GM23248 (cell line): ENCODE measurements around the gene DDOST.

Experiments
- EZH2 ChIP-seq: fragments of 200-600 bp; sonication (generic); IDR thresholded peaks from 2 replicates; pipeline ENCODE4 v1.6.1; 2018; ENCODE audit warnings: antibody characterized with exemption, mild to moderate bottlenecking; ENCODE audit not compliant: insufficient read depth, poor library complexity, severe bottlenecking
- EZH2phosphoT487 ChIP-seq: fragments of 200-600 bp; sonication (generic); IDR thresholded peaks from 2 replicates; pipeline ENCODE4 v1.6.1; 2018; ENCODE audit warnings: antibody characterized with exemption, moderate library complexity, mild to moderate bottlenecking, low read depth; ENCODE audit not compliant: insufficient read depth

GRCh38 chr1:20706841-20707240 is 45.7 kb upstream of the DDOST start:
- TF ChIP-seq EZH2phosphoT487 (no peak), EZH2 (no peak)
